A673 (cell line): ENCODE measurements around the gene C2CD2L.

ENCODE experiments used
- EZH2 ChIP-seq: fragments of 200-600 bp; sonication (generic); IDR thresholded peaks from 2 replicates; pipeline ENCODE4 v1.6.1; 2017; ENCODE audit warnings: borderline replicate concordance, low read depth, mild to moderate bottlenecking, mixed read lengths, antibody characterized with exemption, low read length; ENCODE audit not compliant: poor library complexity, severe bottlenecking
- TF ChIP-seq, protein P1 (sequence below): fragments of 300-800, 200-600 bp; sonication (generic); conservative IDR thresholded peaks from 2 replicates; pipeline ENCODE4 v1.5.1; 2017; ENCODE audit warnings: low read depth, mild to moderate bottlenecking, antibody characterized with exemption, low read length, moderate library complexity, mixed read lengths

DNA sequence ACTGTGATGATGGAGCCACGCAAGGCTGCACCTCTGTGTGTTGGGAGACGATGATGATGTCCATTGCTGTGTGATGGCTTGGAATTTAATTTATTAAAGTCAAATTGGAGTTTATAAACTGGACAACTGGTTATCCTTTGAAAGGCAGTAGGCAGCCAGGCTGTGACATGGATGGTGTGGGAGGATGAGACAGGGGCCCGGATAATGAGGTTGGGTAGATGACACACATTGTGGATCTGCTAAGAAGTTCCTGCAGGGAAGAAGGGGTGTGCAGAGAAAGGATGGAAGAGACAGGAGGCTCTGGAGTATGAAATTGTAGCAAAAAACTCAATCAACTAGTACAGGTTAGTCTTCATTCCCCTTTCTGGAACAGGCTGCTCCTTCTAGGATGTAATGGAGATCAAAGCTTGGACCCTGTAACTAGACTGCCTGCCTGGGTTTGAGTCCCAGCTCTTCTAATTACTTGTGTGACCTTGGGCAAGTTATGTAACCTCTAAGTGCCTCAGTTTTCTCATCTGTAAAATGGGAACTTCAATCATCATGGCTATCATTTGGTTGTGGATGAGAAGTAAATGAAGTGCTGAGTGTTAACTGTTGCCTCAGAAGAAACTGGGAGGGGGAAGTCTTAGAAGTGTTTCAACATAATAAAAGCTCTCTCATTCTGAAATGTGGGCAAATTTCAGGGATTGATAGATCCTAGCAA lies 10.0 kb downstream of the C2CD2L start:
- TF ChIP-seq, protein P1, sequence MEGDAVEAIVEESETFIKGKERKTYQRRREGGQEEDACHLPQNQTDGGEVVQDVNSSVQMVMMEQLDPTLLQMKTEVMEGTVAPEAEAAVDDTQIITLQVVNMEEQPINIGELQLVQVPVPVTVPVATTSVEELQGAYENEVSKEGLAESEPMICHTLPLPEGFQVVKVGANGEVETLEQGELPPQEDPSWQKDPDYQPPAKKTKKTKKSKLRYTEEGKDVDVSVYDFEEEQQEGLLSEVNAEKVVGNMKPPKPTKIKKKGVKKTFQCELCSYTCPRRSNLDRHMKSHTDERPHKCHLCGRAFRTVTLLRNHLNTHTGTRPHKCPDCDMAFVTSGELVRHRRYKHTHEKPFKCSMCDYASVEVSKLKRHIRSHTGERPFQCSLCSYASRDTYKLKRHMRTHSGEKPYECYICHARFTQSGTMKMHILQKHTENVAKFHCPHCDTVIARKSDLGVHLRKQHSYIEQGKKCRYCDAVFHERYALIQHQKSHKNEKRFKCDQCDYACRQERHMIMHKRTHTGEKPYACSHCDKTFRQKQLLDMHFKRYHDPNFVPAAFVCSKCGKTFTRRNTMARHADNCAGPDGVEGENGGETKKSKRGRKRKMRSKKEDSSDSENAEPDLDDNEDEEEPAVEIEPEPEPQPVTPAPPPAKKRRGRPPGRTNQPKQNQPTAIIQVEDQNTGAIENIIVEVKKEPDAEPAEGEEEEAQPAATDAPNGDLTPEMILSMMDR, result no peak
- no peak for TF ChIP-seq EZH2
